ENCODE data around the gene HTR1D. TPM values are rescaled to one million over a fixed set of nuclear protein-coding genes. Genes with fewer than 3 reads are reported as not detected.

The HTR1D gene
- total and polyA plus RNA-seq, 4 donors: 0.05 TPM; not detected in 3

Small RNA genes within 50 kb of the gene (small RNA-seq; reads per million reads assigned to genes)
- not detected for gene RNU6-135P
- not detected for gene RNU6-514P

Other genes with a start within 250 kb of the HTR1D start
- gene LACTBL1, start 244.6 kb downstream of the HTR1D start, total RNA-seq: not detected
- not detected for gene LACTBL1, start 244.6 kb downstream of the HTR1D start, polyA plus RNA-seq
- not detected for gene TEX46, start 201.7 kb downstream of the HTR1D start, total RNA-seq
- gene TEX46, start 201.7 kb downstream of the HTR1D start, polyA plus RNA-seq: not detected
- gene KDM1A, start 198.0 kb downstream of the HTR1D start, total RNA-seq: 10 to 100 TPM; 28.3 to 46.7 TPM
- 10 to 100 TPM in 1 of 2 donors, 1 to 10 TPM in 1; 7.4 to 14.7 TPM for gene KDM1A, start 198.0 kb downstream of the HTR1D start, polyA plus RNA-seq
- gene LUZP1, start 48.6 kb downstream of the HTR1D start, total RNA-seq: 1 to 10 TPM; 4.3 to 5.9 TPM
- 1 to 10 TPM; 2.6 to 9.3 TPM for gene LUZP1, start 48.6 kb downstream of the HTR1D start, polyA plus RNA-seq
- gene HNRNPR, start 126.8 kb upstream of the HTR1D start, total RNA-seq: 10 to 100 TPM; 42.2 to 57.0 TPM
- gene HNRNPR, start 126.8 kb upstream of the HTR1D start, polyA plus RNA-seq: 10 to 100 TPM; 31.2 to 34.6 TPM
- 1 to 10 TPM; 5.4 to 8.0 TPM for gene ZNF436, start 152.3 kb upstream of the HTR1D start, total RNA-seq
- gene ZNF436, start 152.3 kb upstream of the HTR1D start, polyA plus RNA-seq: 1 to 10 TPM; 1.3 to 2.1 TPM
- 10 to 100 TPM; 29.6 to 49.3 TPM for gene TCEA3, start 207.2 kb upstream of the HTR1D start, total RNA-seq
- gene TCEA3, start 207.2 kb upstream of the HTR1D start, polyA plus RNA-seq: 100 to 1,000 TPM in 1 of 2 donors, 10 to 100 TPM in 1; 45.8 to 142 TPM